Upper lobe of right lung (tissue), 1 donor: ENCODE results near the gene LNX1. TPM values are rescaled to one million over a fixed set of nuclear protein-coding genes. Genes with fewer than 3 reads are reported as not detected.

Source experiments
- ATAC-seq: fragments of 200-7000 bp; cut with Tn5 transposase; one replicate; pipeline ENCODE4 v1.9.1; 2020; ENCODE audit warnings: mild to moderate bottlenecking, moderate library complexity
- DNase-seq: peaks from one replicate; pipeline ENCODE4 v3.0.0-alpha.2; 2020
- H3K27ac ChIP-seq: fragments of 200-600 bp; one replicate; pipeline ENCODE4 v1.8.0; 2022
- H3K27me3 ChIP-seq: fragments of 200-600 bp; one replicate; pipeline ENCODE4 v1.8.0; 2022; ENCODE audit warnings: mild to moderate bottlenecking
- H3K36me3 ChIP-seq: fragments of 200-600 bp; one replicate; pipeline ENCODE4 v1.8.0; 2022
- H3K4me1 ChIP-seq: fragments of 200-600 bp; one replicate; pipeline ENCODE4 v1.8.0; 2022
- H3K4me3 ChIP-seq: fragments of 200-600 bp; one replicate; pipeline ENCODE4 v1.8.0; 2022; ENCODE audit warnings: mild to moderate bottlenecking
- H3K9me3 ChIP-seq: fragments of 200-600 bp; one replicate; pipeline ENCODE4 v1.8.0; 2022
- CTCF ChIP-seq: fragments of 200-600 bp; IDR thresholded peaks from one replicate; pipeline ENCODE4 v1.8.0; 2022; ENCODE audit warnings: antibody characterized with exemption
- intact Hi-C: fragments of 100-400 bp; cut with DNase I; formaldehyde crosslinking; loops from one replicate; pipeline ENCODE4 v1.11.0; 2022
- total RNA-seq: library from RNA; stranded (reverse); fragmentation: NEBNext Ultra II Directional; extraction: Animal tissue kit (Norgen Biotek cat#: 25700); gene quantifications from one replicate; pipeline ENCODE4 v1.2.1, GENCODE V29; 2021
- donor health status: DM: no; HTN: yes; CAD: no; lungs with severe emphysema.

LNX1 gene
- total RNA-seq, 1 donor from 2014 or later: 6.0 TPM

DNA sequence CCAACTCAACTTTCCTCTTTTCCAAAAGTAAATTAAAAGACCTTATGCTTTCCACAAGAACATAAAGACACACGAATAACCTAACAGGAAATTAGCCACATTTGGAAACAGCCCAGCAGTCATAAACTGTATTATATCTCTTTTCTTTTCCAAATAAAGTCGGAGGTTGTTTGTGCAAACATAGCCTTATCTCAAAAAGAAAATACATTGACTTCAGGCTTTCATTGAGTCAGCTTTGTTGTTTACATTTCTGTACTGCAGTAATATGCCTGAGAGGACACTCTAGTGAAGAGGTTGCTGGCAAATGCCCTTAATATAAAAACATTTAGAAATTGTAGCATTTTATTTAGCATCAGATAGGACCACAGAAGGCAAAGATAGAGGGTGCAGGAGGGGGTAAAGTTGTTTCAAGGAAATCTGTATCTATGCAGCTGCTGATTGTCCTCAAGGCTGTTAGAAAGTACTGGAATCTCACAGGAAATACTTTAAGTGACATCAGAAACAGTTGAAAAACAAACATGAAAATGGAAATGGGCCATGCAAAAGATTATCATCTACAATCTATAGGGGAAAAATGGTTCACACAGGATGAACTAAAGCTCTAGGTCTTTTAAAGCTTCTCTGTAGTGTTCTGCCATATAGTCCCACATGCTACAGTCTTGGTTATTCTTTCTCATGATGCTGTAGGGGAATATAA is 14.5 kb downstream of the LNX1 start:
- Histone ChIP-seq H3K4me1 (peaks cover 15% of the 10 kb centered on the region), H3K4me3 (no peak overlapping the region), H3K36me3 (no peaks in the 10 kb centered on the region), H3K27ac (no peak overlapping the region), H3K9me3 (no peaks in the 10 kb centered on the region), H3K27me3 (no peaks in the 10 kb centered on the region)
- no peak for TF ChIP-seq CTCF
- intact Hi-C loops: no loop called here
- ATAC-seq (no peak), DNase-seq (no peak)

DNA sequence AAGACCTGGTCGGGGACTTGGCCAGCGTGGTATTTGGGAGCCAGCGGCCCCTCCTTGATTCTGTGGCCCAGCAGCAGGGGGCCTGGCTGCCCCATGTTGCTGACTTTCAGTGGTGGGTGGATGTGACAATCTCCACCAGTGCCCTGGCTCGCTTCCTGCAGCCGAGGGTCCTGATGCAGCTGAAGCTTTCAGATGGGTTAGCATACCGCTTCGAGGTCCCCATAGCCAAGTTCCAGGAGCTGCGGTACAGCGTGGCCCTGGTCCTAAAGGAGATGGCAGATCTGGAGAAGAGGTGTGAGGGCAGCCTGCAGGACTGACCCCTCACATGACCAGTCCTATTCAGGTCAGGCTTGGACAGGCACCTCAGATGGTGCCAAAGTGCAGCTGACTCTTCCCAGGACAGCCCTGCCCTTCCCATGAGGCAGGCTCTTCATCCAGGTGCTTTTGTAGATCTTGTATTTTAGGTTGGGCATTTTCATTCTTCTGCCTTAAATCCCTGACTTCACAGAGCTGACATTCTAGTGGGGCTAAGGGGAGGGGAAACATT is 15.1 kb downstream of the LNX1 start:
- Histone ChIP-seq H3K36me3 (no peaks in the 10 kb centered on the region), H3K4me1 (peaks cover 15% of the 10 kb centered on the region), H3K4me3 (no peak overlapping the region), H3K27me3 (no peaks in the 10 kb centered on the region), H3K27ac (no peak overlapping the region), H3K9me3 (no peaks in the 10 kb centered on the region)
- no peak for TF ChIP-seq CTCF
- ATAC-seq: no peak
- intact Hi-C loops: no loop called here
- no peak for DNase-seq

DNA sequence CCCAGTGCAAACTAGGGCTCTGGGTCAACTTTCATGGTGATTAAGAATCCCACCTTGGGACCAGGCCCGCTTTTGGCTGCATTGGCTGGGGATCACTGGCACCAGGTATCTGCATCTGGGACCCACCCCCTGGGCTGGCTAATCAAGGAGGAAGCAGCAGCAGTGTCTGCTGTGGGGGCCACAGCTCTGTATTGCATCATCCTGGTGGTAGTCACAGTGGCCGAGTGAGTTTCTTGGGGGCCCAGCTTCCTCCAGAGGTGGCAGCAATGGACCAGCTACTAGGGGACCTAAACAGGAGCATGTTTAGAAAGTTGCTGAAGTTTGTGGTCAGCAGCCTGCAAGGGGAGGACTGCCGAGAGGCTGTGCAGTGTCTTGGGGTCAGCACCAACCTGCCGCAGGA is 15.7 kb downstream of the LNX1 start:
- intact Hi-C loops: no loop called here
- H3K9me3 ChIP-seq: no peaks in the 10 kb centered on the region
- no peak for TF ChIP-seq CTCF
- no peak for ATAC-seq
- H3K27me3 ChIP-seq: no peaks in the 10 kb centered on the region
- no peak overlapping the region for H3K27ac ChIP-seq
- H3K4me3 ChIP-seq: no peak overlapping the region
- DNase-seq: no peak
- peaks cover 15% of the 10 kb centered on the region for H3K4me1 ChIP-seq
- no peaks in the 10 kb centered on the region for H3K36me3 ChIP-seq

DNA sequence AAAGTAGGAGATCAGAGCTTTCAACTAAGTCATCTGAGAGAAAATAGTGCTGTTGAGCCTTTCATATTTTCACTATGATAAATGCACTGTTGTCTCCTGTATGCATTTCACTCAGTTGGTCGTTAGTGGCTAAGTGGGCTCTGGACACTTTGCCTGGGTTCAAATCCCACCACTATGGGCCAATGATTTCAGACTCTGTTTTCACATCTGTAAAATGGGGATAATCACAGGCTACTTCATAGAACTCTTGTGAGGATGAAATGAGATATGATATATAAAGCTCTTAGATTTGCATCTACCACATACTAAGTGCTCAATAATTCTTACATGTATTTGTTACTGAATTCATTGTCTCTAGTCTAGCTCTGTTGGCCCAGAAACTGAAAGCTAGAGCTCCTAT is 16.8 kb downstream of the LNX1 start:
- Histone ChIP-seq H3K36me3 (no peaks in the 10 kb centered on the region), H3K4me1 (peaks cover 15% of the 10 kb centered on the region), H3K9me3 (no peaks in the 10 kb centered on the region), H3K27ac (no peak overlapping the region), H3K4me3 (no peak overlapping the region), H3K27me3 (no peaks in the 10 kb centered on the region)
- DNase-seq (no peak), ATAC-seq (no peak)
- no peak for TF ChIP-seq CTCF
- intact Hi-C loops: no loop called here

DNA sequence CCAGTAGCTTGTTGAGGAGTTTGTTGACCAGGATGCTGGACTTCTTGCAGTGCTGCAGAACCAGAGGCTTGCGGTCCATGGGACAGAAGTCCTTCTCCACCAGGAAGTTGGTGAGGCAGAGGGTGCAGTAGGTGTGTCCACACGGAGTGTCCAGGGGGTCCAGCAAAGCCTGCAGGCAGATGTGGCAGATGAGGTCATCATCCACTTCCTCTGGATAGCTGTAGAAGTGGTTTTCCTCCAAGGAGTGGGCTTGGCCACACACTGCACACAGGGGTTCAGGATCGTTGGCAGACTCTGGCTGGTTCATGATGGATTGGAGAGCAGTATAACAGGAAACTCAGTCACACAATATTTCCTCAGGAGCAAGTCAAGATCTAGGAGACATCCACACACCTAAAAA is 17.6 kb downstream of the LNX1 start:
- H3K4me1 ChIP-seq: peaks cover 15% of the 10 kb centered on the region
- ATAC-seq: no peak
- DNase-seq: no peak
- H3K36me3 ChIP-seq: no peaks in the 10 kb centered on the region
- intact Hi-C loops: no loop called here
- no peak overlapping the region for H3K4me3 ChIP-seq
- no peak overlapping the region for H3K27ac ChIP-seq
- no peak for TF ChIP-seq CTCF
- no peaks in the 10 kb centered on the region for H3K27me3 ChIP-seq
- no peaks in the 10 kb centered on the region for H3K9me3 ChIP-seq
